H1 (cell line): ENCODE results near the gene FBN2.

Experiments
- CBX8 ChIP-seq: fragments of 300-800, 300-1000 bp; sonication (generic); IDR thresholded peaks from 2 replicates; pipeline ENCODE4 v1.7.1; 2016; ENCODE audit warnings: low read depth, low read length, borderline replicate concordance
- POLR2A ChIP-seq, 2 experiments: IDR thresholded peaks; 1 replicate in 1 of 2; 2 replicates in 1 of 2; pipeline ENCODE4 v1.6.1; 2011; ENCODE audit warnings: low read depth in 2 of 2, low read length in 2 of 2, mild to moderate bottlenecking in 2 of 2; ENCODE audit errors: control extremely low read depth in 1 of 2
- POLR2AphosphoS5 ChIP-seq: IDR thresholded peaks from 2 replicates; pipeline ENCODE4 v1.6.1; 2011; ENCODE audit warnings: low read depth, low read length
- TAF1 ChIP-seq: IDR thresholded peaks from 2 replicates; pipeline ENCODE4 v1.6.1; 2011; ENCODE audit warnings: mild to moderate bottlenecking, low read depth, low read length
- TBP ChIP-seq: IDR thresholded peaks from 2 replicates; pipeline ENCODE4 v1.6.1; 2011; ENCODE audit warnings: low read depth, low read length, improper control_type of control experiment

- no peak for TF ChIP-seq TBP
- TF ChIP-seq CBX8, result no peak
- no peak for TF ChIP-seq POLR2AphosphoS5
- TF ChIP-seq TAF1, result no peak
- no peak for TF ChIP-seq POLR2A (IDR thresholded peaks at IDR 0.05; ENCODE audit: control extremely low read depth in 1 of 2, low read depth in 2 of 2, low read length in 2 of 2)
These were observed 283.3 kb downstream of the FBN2 start for GRCh38 chr5:128254789-128255188.
